WTC11 (cell line): ENCODE results near the gene GABRG3. TPM values are rescaled to one million over a fixed set of nuclear protein-coding genes. Genes with fewer than 3 reads are reported as not detected.

ENCODE experiments used
- ATAC-seq: fragments of 200-7000 bp; cut with Tn5 transposase; 2 replicates; pipeline ENCODE4 v1.10.0; 2021; ENCODE audit warnings: mild to moderate bottlenecking, moderate library complexity
- CTCF ChIA-PET: fragments of 300-600 bp; sonication (Branson Sonifier 250); formaldehyde crosslinking; loops from one replicate; lab custom pipeline; 2021; ENCODE audit warnings: antibody characterized with exemption; lab: Charles Lee
- POLR2A ChIA-PET: fragments of 350-600 bp; sonication (Branson Sonifier 250); formaldehyde crosslinking; loops from one replicate; lab custom pipeline; 2021; ENCODE audit warnings: antibody characterized with exemption; lab: Charles Lee
- DNase-seq: peaks from one replicate; pipeline ENCODE4 v3.0.0; 2021; ENCODE audit warnings: low spot score
- H3K27ac Mint-ChIP-seq: 2 replicates; pipeline ENCODE4 v1.8.0; 2021; ENCODE audit warnings: mixed read lengths
- H3K27me3 Mint-ChIP-seq: 2 replicates; pipeline ENCODE4 v1.8.0; 2021; ENCODE audit warnings: low read depth, mild to moderate bottlenecking, moderate library complexity, mixed read lengths
- H3K36me3 Mint-ChIP-seq: 2 replicates; pipeline ENCODE4 v1.8.0; 2021; ENCODE audit warnings: mixed read lengths
- H3K4me1 Mint-ChIP-seq: 2 replicates; pipeline ENCODE4 v1.8.0; 2022; ENCODE audit warnings: mixed read lengths
- H3K4me3 Mint-ChIP-seq: 2 replicates; pipeline ENCODE4 v1.8.0; 2021; ENCODE audit warnings: mild to moderate bottlenecking, moderate library complexity, mixed read lengths
- H3K9me3 Mint-ChIP-seq: 2 replicates; pipeline ENCODE4 v1.8.0; 2021; ENCODE audit warnings: mixed read lengths
- FOXJ3 ChIP-seq: sonication (generic); formaldehyde crosslinking; IDR thresholded peaks from 2 replicates; pipeline ENCODE4 v1.9.0; 2021; ENCODE audit warnings: missing genetic modification reagents, mild to moderate bottlenecking, borderline replicate concordance
- GTF2I ChIP-seq: fragments of 250-450 bp; sonication (Bioruptor Pico); conservative IDR thresholded peaks from 2 replicates; pipeline ENCODE4 v1.4.0; 2021; ENCODE audit warnings: mild to moderate bottlenecking
- NR1H2 ChIP-seq: sonication (generic); formaldehyde crosslinking; IDR thresholded peaks from 2 replicates; pipeline ENCODE4 v1.9.0; 2021; ENCODE audit warnings: mild to moderate bottlenecking, moderate library complexity, missing genetic modification reagents
- RORB ChIP-seq: fragments of 250-450 bp; sonication (Bioruptor Pico); IDR thresholded peaks from 2 replicates; pipeline ENCODE4 v1.9.0; 2021; ENCODE audit warnings: mild to moderate bottlenecking
- TEAD1 ChIP-seq: sonication (generic); formaldehyde crosslinking; IDR thresholded peaks from 2 replicates; pipeline ENCODE4 v1.8.0; 2022; ENCODE audit warnings: mild to moderate bottlenecking, missing genetic modification reagents
- TEAD4 ChIP-seq: sonication (generic); formaldehyde crosslinking; IDR thresholded peaks from 2 replicates; pipeline ENCODE4 v1.8.0; 2022; ENCODE audit warnings: mild to moderate bottlenecking, missing genetic modification reagents
- ZNF219 ChIP-seq: sonication (generic); formaldehyde crosslinking; IDR thresholded peaks from 2 replicates; pipeline ENCODE4 v1.8.0; 2023; ENCODE audit warnings: missing genetic modification reagents, mild to moderate bottlenecking, borderline replicate concordance
- ZNF263 ChIP-seq: sonication (generic); formaldehyde crosslinking; IDR thresholded peaks from 2 replicates; pipeline ENCODE4 v1.8.1; 2022; ENCODE audit warnings: low read depth, mild to moderate bottlenecking, moderate library complexity, missing genetic modification reagents
- total RNA-seq: library from RNA; stranded (reverse); gene quantifications from 3 replicates; pipeline ENCODE4 v1.2.3, GENCODE V29; 2021
- TF ChIP-seq, protein P1 (sequence below): fragments of 250-450 bp; sonication (Bioruptor Pico); IDR thresholded peaks from 2 replicates; pipeline ENCODE4 v1.8.0; 2021; ENCODE audit warnings: mild to moderate bottlenecking
- TF ChIP-seq, protein P2 (sequence below): fragments of 250-450 bp; sonication (Bioruptor Pico); IDR thresholded peaks from 2 replicates; pipeline ENCODE4 v2.1.2; 2022; ENCODE audit warnings: mild to moderate bottlenecking, moderate library complexity
- TF ChIP-seq, protein P3 (sequence below): sonication (generic); formaldehyde crosslinking; IDR thresholded peaks from 2 replicates; pipeline ENCODE4 v1.8.1; 2022; ENCODE audit warnings: low read depth, missing genetic modification reagents, borderline replicate concordance
- TF ChIP-seq, protein P4 (sequence below): sonication (generic); formaldehyde crosslinking; conservative IDR thresholded peaks from 2 replicates; pipeline ENCODE4 v1.8.1; 2022; ENCODE audit warnings: mild to moderate bottlenecking, missing genetic modification reagents
- TF ChIP-seq, protein P5 (sequence below): sonication (generic); formaldehyde crosslinking; IDR thresholded peaks from 2 replicates; pipeline ENCODE4 v1.8.1; 2023; ENCODE audit warnings: mild to moderate bottlenecking, missing genetic modification reagents, borderline replicate concordance
- TF ChIP-seq, protein P6 (sequence below): sonication (generic); formaldehyde crosslinking; IDR thresholded peaks from 2 replicates; pipeline ENCODE4 v1.8.0; 2022; ENCODE audit warnings: missing genetic modification reagents
- TF ChIP-seq, protein P7 (sequence below): fragments of 250-450 bp; sonication (Bioruptor Pico); IDR thresholded peaks from 2 replicates; pipeline ENCODE4 v1.9.0; 2021; ENCODE audit warnings: mild to moderate bottlenecking, borderline replicate concordance

Gene GABRG3
- total RNA-seq, 1 experiment from 2014 or later: 0.72 TPM

DNA sequence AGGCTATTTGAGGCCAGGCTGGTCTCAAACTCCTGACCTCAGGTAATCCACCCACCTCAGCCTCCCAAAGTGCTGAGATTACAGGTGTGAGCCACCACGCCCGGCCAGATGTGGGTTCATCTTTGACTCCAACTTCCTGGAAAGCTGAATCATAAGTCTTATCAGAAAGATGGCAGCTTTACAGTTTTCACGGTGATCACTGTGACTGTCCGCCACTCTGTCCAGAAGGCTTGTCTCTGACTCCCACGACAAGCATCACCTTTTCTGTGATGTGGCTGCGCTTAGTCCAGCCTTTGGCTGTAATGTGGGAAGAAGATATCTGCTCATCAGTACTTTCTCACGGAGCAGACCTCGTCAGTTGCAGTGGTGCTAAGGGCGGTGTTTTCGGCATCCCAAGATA, 527.7 kb downstream of the GABRG3 start:
- Mint-ChIP-seq H3K9me3 (peaks cover 9% of the 10 kb centered on the region), H3K4me3 (no peak overlapping the region), H3K36me3 (no peaks in the 10 kb centered on the region; the same call in 1 of the 2 replicates), H3K4me1 (peaks cover 29% of the 10 kb centered on the region), H3K27me3 (no peaks in the 10 kb centered on the region), H3K27ac (no peak overlapping the region)
- ChIA-PET POLR2A (no interaction called here), CTCF (no interaction called here)
- TF ChIP-seq, protein P1, sequence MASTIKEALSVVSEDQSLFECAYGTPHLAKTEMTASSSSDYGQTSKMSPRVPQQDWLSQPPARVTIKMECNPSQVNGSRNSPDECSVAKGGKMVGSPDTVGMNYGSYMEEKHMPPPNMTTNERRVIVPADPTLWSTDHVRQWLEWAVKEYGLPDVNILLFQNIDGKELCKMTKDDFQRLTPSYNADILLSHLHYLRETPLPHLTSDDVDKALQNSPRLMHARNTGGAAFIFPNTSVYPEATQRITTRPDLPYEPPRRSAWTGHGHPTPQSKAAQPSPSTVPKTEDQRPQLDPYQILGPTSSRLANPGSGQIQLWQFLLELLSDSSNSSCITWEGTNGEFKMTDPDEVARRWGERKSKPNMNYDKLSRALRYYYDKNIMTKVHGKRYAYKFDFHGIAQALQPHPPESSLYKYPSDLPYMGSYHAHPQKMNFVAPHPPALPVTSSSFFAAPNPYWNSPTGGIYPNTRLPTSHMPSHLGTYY (CRISPR knock-in tag): no peak
- TF ChIP-seq, protein P2, sequence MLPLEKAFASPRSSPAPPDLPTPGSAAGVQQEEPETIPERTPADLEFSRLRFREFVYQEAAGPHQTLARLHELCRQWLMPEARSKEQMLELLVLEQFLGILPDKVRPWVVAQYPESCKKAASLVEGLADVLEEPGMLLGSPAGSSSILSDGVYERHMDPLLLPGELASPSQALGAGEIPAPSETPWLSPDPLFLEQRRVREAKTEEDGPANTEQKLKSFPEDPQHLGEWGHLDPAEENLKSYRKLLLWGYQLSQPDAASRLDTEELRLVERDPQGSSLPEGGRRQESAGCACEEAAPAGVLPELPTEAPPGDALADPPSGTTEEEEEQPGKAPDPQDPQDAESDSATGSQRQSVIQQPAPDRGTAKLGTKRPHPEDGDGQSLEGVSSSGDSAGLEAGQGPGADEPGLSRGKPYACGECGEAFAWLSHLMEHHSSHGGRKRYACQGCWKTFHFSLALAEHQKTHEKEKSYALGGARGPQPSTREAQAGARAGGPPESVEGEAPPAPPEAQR (CRISPR knock-in tag): no peak
- TF ChIP-seq ZNF219: no peak
- TF ChIP-seq ZNF263: no peak
- DNase-seq: no peak
- ATAC-seq: no peak

DNA sequence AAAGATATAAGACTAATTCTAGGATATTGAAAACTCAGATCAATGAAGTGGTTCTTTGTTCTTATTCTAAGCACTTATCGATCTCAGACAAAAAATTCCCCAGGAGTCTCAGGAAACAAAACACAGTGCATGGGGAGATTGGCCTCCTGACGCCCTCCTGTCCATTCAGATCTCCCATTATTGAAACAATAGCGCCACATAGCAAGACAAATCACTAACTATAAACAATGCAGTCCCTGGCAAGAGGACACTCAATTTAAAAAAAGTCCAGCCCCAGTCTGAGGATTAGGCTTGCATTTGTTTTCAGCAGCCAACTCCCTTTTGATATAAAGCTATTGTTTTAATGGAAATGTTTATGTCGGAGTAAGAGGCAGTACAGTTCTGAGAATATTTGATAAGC, 528.2 kb downstream of the GABRG3 start:
- H3K4me3 Mint-ChIP-seq: no peak overlapping the region
- DNase-seq (no peak), ATAC-seq (no peak)
- ChIA-PET CTCF (no interaction called here), POLR2A (interaction anchor here (0.6 kb wide), 1 partner anchor 19 kb away, joined by 5 read pairs; no protein-coding TSS in a partner anchor)
- H3K27ac Mint-ChIP-seq: no peak overlapping the region; the same call in 1 of the 2 replicates
- peaks cover 29% of the 10 kb centered on the region for H3K4me1 Mint-ChIP-seq
- no peaks in the 10 kb centered on the region; the same call in 1 of the 2 replicates for H3K36me3 Mint-ChIP-seq
- H3K27me3 Mint-ChIP-seq: no peaks in the 10 kb centered on the region
- H3K9me3 Mint-ChIP-seq: peaks cover 9% of the 10 kb centered on the region
- TF ChIP-seq GTF2I (CRISPR knock-in tag) (no peak), FOXJ3 (no peak), NR1H2 (CRISPR knock-in tag) (no peak), TEAD4 (CRISPR knock-in tag) (no peak), TEAD1 (CRISPR knock-in tag) (no peak), RORB (CRISPR knock-in tag) (no peak)
- TF ChIP-seq, protein P3, sequence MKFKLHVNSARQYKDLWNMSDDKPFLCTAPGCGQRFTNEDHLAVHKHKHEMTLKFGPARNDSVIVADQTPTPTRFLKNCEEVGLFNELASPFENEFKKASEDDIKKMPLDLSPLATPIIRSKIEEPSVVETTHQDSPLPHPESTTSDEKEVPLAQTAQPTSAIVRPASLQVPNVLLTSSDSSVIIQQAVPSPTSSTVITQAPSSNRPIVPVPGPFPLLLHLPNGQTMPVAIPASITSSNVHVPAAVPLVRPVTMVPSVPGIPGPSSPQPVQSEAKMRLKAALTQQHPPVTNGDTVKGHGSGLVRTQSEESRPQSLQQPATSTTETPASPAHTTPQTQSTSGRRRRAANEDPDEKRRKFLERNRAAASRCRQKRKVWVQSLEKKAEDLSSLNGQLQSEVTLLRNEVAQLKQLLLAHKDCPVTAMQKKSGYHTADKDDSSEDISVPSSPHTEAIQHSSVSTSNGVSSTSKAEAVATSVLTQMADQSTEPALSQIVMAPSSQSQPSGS: no peak
- TF ChIP-seq, protein P4, sequence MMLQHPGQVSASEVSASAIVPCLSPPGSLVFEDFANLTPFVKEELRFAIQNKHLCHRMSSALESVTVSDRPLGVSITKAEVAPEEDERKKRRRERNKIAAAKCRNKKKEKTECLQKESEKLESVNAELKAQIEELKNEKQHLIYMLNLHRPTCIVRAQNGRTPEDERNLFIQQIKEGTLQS (CRISPR knock-in tag): no peak
- TF ChIP-seq, protein P5, sequence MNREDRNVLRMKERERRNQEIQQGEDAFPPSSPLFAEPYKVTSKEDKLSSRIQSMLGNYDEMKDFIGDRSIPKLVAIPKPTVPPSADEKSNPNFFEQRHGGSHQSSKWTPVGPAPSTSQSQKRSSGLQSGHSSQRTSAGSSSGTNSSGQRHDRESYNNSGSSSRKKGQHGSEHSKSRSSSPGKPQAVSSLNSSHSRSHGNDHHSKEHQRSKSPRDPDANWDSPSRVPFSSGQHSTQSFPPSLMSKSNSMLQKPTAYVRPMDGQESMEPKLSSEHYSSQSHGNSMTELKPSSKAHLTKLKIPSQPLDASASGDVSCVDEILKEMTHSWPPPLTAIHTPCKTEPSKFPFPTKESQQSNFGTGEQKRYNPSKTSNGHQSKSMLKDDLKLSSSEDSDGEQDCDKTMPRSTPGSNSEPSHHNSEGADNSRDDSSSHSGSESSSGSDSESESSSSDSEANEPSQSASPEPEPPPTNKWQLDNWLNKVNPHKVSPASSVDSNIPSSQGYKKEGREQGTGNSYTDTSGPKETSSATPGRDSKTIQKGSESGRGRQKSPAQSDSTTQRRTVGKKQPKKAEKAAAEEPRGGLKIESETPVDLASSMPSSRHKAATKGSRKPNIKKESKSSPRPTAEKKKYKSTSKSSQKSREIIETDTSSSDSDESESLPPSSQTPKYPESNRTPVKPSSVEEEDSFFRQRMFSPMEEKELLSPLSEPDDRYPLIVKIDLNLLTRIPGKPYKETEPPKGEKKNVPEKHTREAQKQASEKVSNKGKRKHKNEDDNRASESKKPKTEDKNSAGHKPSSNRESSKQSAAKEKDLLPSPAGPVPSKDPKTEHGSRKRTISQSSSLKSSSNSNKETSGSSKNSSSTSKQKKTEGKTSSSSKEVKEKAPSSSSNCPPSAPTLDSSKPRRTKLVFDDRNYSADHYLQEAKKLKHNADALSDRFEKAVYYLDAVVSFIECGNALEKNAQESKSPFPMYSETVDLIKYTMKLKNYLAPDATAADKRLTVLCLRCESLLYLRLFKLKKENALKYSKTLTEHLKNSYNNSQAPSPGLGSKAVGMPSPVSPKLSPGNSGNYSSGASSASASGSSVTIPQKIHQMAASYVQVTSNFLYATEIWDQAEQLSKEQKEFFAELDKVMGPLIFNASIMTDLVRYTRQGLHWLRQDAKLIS (CRISPR knock-in tag): no peak
- TF ChIP-seq, protein P6, sequence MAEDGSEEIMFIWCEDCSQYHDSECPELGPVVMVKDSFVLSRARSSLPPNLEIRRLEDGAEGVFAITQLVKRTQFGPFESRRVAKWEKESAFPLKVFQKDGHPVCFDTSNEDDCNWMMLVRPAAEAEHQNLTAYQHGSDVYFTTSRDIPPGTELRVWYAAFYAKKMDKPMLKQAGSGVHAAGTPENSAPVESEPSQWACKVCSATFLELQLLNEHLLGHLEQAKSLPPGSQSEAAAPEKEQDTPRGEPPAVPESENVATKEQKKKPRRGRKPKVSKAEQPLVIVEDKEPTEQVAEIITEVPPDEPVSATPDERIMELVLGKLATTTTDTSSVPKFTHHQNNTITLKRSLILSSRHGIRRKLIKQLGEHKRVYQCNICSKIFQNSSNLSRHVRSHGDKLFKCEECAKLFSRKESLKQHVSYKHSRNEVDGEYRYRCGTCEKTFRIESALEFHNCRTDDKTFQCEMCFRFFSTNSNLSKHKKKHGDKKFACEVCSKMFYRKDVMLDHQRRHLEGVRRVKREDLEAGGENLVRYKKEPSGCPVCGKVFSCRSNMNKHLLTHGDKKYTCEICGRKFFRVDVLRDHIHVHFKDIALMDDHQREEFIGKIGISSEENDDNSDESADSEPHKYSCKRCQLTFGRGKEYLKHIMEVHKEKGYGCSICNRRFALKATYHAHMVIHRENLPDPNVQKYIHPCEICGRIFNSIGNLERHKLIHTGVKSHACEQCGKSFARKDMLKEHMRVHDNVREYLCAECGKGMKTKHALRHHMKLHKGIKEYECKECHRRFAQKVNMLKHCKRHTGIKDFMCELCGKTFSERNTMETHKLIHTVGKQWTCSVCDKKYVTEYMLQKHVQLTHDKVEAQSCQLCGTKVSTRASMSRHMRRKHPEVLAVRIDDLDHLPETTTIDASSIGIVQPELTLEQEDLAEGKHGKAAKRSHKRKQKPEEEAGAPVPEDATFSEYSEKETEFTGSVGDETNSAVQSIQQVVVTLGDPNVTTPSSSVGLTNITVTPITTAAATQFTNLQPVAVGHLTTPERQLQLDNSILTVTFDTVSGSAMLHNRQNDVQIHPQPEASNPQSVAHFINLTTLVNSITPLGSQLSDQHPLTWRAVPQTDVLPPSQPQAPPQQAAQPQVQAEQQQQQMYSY: no peak
- TF ChIP-seq, protein P7, sequence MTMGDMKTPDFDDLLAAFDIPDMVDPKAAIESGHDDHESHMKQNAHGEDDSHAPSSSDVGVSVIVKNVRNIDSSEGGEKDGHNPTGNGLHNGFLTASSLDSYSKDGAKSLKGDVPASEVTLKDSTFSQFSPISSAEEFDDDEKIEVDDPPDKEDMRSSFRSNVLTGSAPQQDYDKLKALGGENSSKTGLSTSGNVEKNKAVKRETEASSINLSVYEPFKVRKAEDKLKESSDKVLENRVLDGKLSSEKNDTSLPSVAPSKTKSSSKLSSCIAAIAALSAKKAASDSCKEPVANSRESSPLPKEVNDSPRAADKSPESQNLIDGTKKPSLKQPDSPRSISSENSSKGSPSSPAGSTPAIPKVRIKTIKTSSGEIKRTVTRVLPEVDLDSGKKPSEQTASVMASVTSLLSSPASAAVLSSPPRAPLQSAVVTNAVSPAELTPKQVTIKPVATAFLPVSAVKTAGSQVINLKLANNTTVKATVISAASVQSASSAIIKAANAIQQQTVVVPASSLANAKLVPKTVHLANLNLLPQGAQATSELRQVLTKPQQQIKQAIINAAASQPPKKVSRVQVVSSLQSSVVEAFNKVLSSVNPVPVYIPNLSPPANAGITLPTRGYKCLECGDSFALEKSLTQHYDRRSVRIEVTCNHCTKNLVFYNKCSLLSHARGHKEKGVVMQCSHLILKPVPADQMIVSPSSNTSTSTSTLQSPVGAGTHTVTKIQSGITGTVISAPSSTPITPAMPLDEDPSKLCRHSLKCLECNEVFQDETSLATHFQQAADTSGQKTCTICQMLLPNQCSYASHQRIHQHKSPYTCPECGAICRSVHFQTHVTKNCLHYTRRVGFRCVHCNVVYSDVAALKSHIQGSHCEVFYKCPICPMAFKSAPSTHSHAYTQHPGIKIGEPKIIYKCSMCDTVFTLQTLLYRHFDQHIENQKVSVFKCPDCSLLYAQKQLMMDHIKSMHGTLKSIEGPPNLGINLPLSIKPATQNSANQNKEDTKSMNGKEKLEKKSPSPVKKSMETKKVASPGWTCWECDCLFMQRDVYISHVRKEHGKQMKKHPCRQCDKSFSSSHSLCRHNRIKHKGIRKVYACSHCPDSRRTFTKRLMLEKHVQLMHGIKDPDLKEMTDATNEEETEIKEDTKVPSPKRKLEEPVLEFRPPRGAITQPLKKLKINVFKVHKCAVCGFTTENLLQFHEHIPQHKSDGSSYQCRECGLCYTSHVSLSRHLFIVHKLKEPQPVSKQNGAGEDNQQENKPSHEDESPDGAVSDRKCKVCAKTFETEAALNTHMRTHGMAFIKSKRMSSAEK (CRISPR knock-in tag): no peak
